GM12878 (cell line): ENCODE measurements around the gene MVK. TPM values are rescaled to one million over a fixed set of nuclear protein-coding genes. Genes with fewer than 3 reads are reported as not detected.

Experiments used
- ATAC-seq: fragments of 200-7000 bp; cut with Tn5 transposase; 3 replicates; pipeline ENCODE4 v1.9.1; 2020; ENCODE audit warnings: mild to moderate bottlenecking, moderate library complexity
- BruUV-seq: library from RNA; stranded (reverse); fragments of 400-500 nt; replicated peaks from 2 replicates; lab custom pipeline; 2021; lab: Mats Ljungman, UMichigan
- CTCF ChIA-PET: fragments of 300-600 bp; sonication (Branson Sonifier 250); formaldehyde crosslinking; extraction: SDS; loops from one replicate; lab custom pipeline; 2021; ENCODE audit warnings: inconsistent platforms; lab: Yijun Ruan, JAX
- POLR2A ChIA-PET: fragments of 350-600 bp; formaldehyde crosslinking; extraction: SDS; loops from one replicate; lab custom pipeline; 2021; ENCODE audit warnings: inconsistent platforms; lab: Charles Lee
- RAD21 ChIA-PET: fragments of 300-600 bp; sonication (Branson Sonifier 250); formaldehyde crosslinking; loops from one replicate; lab custom pipeline; 2023; ENCODE audit warnings: antibody characterized with exemption; ENCODE audit not compliant: unreplicated experiment; lab: Charles Lee
- SMC1A ChIA-PET: fragments of 300-600 bp; sonication (Branson Sonifier 250); formaldehyde crosslinking; loops from one replicate; lab custom pipeline; 2023; ENCODE audit not compliant: unreplicated experiment, uncharacterized antibody; lab: Charles Lee
- DNase-seq: peaks from one replicate; pipeline ENCODE4 v3.0.0-alpha.2; 2011; ENCODE audit warnings: low read depth, low spot score
- FAIRE-seq: peaks from 3 replicates; lab custom pipeline; 2011; peaks lifted over from hg19 to GRCh38; lab: Jason Lieb, UNC
- H2AFZ ChIP-seq: 2 replicates; pipeline ENCODE4 v1.6.0; 2011; ENCODE audit warnings: low read depth, low read length, control low read depth; ENCODE audit not compliant: control insufficient read depth
- H3K27ac ChIP-seq: 2 replicates; pipeline ENCODE4 v1.5.1; 2011; ENCODE audit warnings: control low read depth; ENCODE audit not compliant: control insufficient read depth, insufficient read depth
- H3K27me3 ChIP-seq, 2 experiments: replicated peaks in 1 of 2; 2 replicates each; pipeline versions ENCODE4 v1.6.0 to v1.6.1; 2011; ENCODE audit warnings: low read length in 1 of 2; ENCODE audit not compliant: control insufficient read depth in 2 of 2, insufficient read depth in 2 of 2
- H3K36me3 ChIP-seq, 2 experiments: 2 replicates each; pipeline ENCODE4 v1.5.1; 2011; ENCODE audit warnings: low read length in 1 of 2; ENCODE audit not compliant: control insufficient read depth in 2 of 2, insufficient read depth in 2 of 2
- H3K4me1 ChIP-seq: 2 replicates; pipeline ENCODE4 v1.6.1; 2011; ENCODE audit warnings: mild to moderate bottlenecking, low read length, moderate library complexity, mixed read lengths; ENCODE audit not compliant: control insufficient read depth, insufficient read depth
- H3K4me2 ChIP-seq: 2 replicates; pipeline ENCODE4 v1.6.0; 2011; ENCODE audit warnings: control low read depth; ENCODE audit not compliant: control insufficient read depth, insufficient read depth
- H3K4me3 ChIP-seq: fragments of 200-600 bp; sonication (generic); 2 replicates; pipeline ENCODE4 v1.5.1; 2016
- H3K79me2 ChIP-seq: 2 replicates; pipeline ENCODE4 v1.6.0; 2011; ENCODE audit warnings: low read length; ENCODE audit not compliant: control insufficient read depth, insufficient read depth
- H3K9ac ChIP-seq: 2 replicates; pipeline ENCODE4 v1.8.0; 2011; ENCODE audit warnings: low read length, control low read depth, mixed read lengths; ENCODE audit not compliant: control insufficient read depth, insufficient read depth
- H3K9me3 ChIP-seq: replicated peaks from 3 replicates; pipeline ENCODE4 v1.5.1; 2011; ENCODE audit warnings: mild to moderate bottlenecking, low read length; ENCODE audit not compliant: control insufficient read depth, insufficient read depth
- H4K20me1 ChIP-seq: 2 replicates; pipeline ENCODE4 v1.6.0; 2011; ENCODE audit not compliant: control insufficient read depth, insufficient read depth
- CHD2 ChIP-seq: IDR thresholded peaks from 2 replicates; pipeline ENCODE4 v1.6.1; 2011; ENCODE audit warnings: low read depth, low read length, improper control_type of control experiment, borderline replicate concordance
- KDM1A ChIP-seq: fragments of 200-600 bp; sonication (generic); IDR thresholded peaks from 2 replicates; pipeline ENCODE4 v1.6.1; 2016; ENCODE audit warnings: borderline replicate concordance
- MTA2 ChIP-seq: fragments of 450-650 bp; IDR thresholded peaks from 2 replicates; pipeline ENCODE4 v1.6.1; 2016; ENCODE audit warnings: low read depth, mild to moderate bottlenecking, moderate library complexity
- WRNIP1 ChIP-seq: IDR thresholded peaks from 2 replicates; pipeline ENCODE4 v1.6.1; 2011; ENCODE audit warnings: low read depth, low read length, improper control_type of control experiment, borderline replicate concordance
- WGBS: methylation state at CpG from one replicate; pipeline ENCODE4 v1.1.6; 2016; ENCODE audit warnings: low lambda C conversion rate; ENCODE audit not compliant: insufficient replicate concordance, insufficient coverage; ENCODE audit errors: missing lambda C conversion rate; 5-methylcytosine and 5-hydroxymethylcytosine counted together
- in situ Hi-C: fragments of 300-500 bp; cut with MboI; formaldehyde crosslinking; loops from 9 replicates; pipeline ENCODE4 v1.14.3; 2018; ENCODE audit warnings: mixed read lengths
- intact Hi-C: fragments of 100-400 bp; cut with micrococcal nuclease; formaldehyde crosslinking; loops from one replicate; pipeline ENCODE4 v1.14.2; 2022; ENCODE audit not compliant: unreplicated experiment
- polyA plus RNA-seq, 11 experiments: library from polyadenylated mRNA; depleted of rRNA in 4 of 11; unstranded in 6 of 11; stranded (reverse) in 5 of 11; fragments of >200 nt; fragmentation: Nextera tagmentation in 4 of 11; fragmentation: Illumina TruSeq in 1 of 11; extraction: Ambion mirVana in 4 of 11; extraction: Trizol in 1 of 11; gene quantifications; 1 replicate in 1 of 11; 2 replicates in 10 of 11; pipeline versions ENCODE4 v1.2.1 to v1.2.3, GENCODE V29; 2011 to 2016; ENCODE audit warnings: inconsistent platforms in 2 of 11, missing spikeins in 2 of 11, low read depth in 1 of 11
- total RNA-seq, 4 experiments: library from RNA; depleted of rRNA in 3 of 4; stranded (reverse); fragments of >200 nt in 3 of 4; fragmentation: Illumina TruSeq in 1 of 4; extraction: Trizol in 1 of 4; gene quantifications; 2 replicates each; pipeline versions ENCODE4 v1.2.1 to v1.2.3, GENCODE V29; 2013 to 2021

MVK gene
- total and polyA plus RNA-seq, 10 of the 15 experiments (the other 5 are each of a cell fraction or from before 2014, with no cell fraction given): 0.24 to 46.7 (median 31.9) TPM

- H3K27ac ChIP-seq: no peak overlapping the region
- H3K79me2 ChIP-seq: no peaks in the 10 kb centered on the region
- ATAC-seq (no peak), DNase-seq (no peak), FAIRE-seq (no peak)
- RAD21 ChIA-PET: no interaction called here
- SMC1A ChIA-PET: no interaction called here
- TF ChIP-seq CHD2: no peak
- no peak for TF ChIP-seq MTA2
- no peak overlapping the region for H2AFZ ChIP-seq
- H3K9me3 ChIP-seq: no peaks in the 10 kb centered on the region
- no TSS peak for BruUV-seq
- intact Hi-C loops: no loop called here
- POLR2A ChIA-PET: no interaction called here
- WGBS: 52% methylated on average over 5 of the region's 5 CpGs
- no peaks in the 10 kb centered on the region for H3K4me1 ChIP-seq
- no peak overlapping the region for H3K4me2 ChIP-seq
- in situ Hi-C loops: no loop called here
- H3K27me3 ChIP-seq: peaks cover 7 to 9% of the 10 kb centered on the region in 2 experiments
- H3K4me3 ChIP-seq: no peak overlapping the region
- no peaks in the 10 kb centered on the region for H3K36me3 ChIP-seq
- H4K20me1 ChIP-seq: no peaks in the 10 kb centered on the region; the same call in 1 of the 2 replicates
- CTCF ChIA-PET: interaction anchor here (0.9 kb wide), 1 partner anchor 21 kb away, joined by 3 read pairs; no protein-coding TSS in a partner anchor
- no peak overlapping the region for H3K9ac ChIP-seq
These were observed 44.5 kb downstream of the MVK start for GRCh38 chr12:109618082-109618481.

- no peaks in the 10 kb centered on the region for H3K36me3 ChIP-seq
- no peak for DNase-seq
- SMC1A ChIA-PET: interaction anchor here (0.9 kb wide), 1 partner anchor 22 kb away, joined by 3 read pairs; no protein-coding TSS in a partner anchor
- in situ Hi-C loops: no loop called here
- intact Hi-C loops: no loop called here
- RAD21 ChIA-PET: no interaction called here
- H3K4me1 ChIP-seq: no peaks in the 10 kb centered on the region
- TF ChIP-seq WRNIP1 (no peak), KDM1A (no peak)
- no TSS peak for BruUV-seq
- H4K20me1 ChIP-seq: no peaks in the 10 kb centered on the region
- H3K9me3 ChIP-seq: no peaks in the 10 kb centered on the region
- POLR2A ChIA-PET: no interaction called here
- WGBS: 55% methylated on average over 8 of the region's 8 CpGs
- no peak for FAIRE-seq
- H3K79me2 ChIP-seq: no peaks in the 10 kb centered on the region
- no peak overlapping the region for H3K4me3 ChIP-seq
- ATAC-seq: no peak
- H3K4me2 ChIP-seq: no peak overlapping the region
- H3K27me3 ChIP-seq: peaks cover 5 to 6% of the 10 kb centered on the region in 2 experiments
- CTCF ChIA-PET: interaction anchor here (0.9 kb wide), 1 partner anchor 22 kb away, joined by 3 read pairs; no protein-coding TSS in a partner anchor
- no peak overlapping the region for H3K9ac ChIP-seq
- H2AFZ ChIP-seq: no peak overlapping the region
- no peak overlapping the region for H3K27ac ChIP-seq
These were observed 45.5 kb downstream of the MVK start for GRCh38 chr12:109619002-109619604.
